Stimulated activated CD4-positive, alpha-beta T cell treated with anti-CD3 and anti-CD28 coated beads, Interleukin-12 subunit alpha, Interleukin-12 subunit beta, amount 100 ng/mL, for 48 hours (primary cell): Measurements from ENCODE around the gene CASKIN2.
"Not testable (repeated sequence)": the region's sequence is repeated elsewhere in the genome, so short reads cannot be mapped to it uniquely, and the experiment has no call there.

Experiments
- DNase-seq, 3 donors: peaks; one replicate each; pipeline ENCODE4 v3.0.0-alpha.2; 2020; ENCODE audit warnings: low read depth in 2 of 3, low spot score in 1 of 3

Gene CASKIN2

DNA sequence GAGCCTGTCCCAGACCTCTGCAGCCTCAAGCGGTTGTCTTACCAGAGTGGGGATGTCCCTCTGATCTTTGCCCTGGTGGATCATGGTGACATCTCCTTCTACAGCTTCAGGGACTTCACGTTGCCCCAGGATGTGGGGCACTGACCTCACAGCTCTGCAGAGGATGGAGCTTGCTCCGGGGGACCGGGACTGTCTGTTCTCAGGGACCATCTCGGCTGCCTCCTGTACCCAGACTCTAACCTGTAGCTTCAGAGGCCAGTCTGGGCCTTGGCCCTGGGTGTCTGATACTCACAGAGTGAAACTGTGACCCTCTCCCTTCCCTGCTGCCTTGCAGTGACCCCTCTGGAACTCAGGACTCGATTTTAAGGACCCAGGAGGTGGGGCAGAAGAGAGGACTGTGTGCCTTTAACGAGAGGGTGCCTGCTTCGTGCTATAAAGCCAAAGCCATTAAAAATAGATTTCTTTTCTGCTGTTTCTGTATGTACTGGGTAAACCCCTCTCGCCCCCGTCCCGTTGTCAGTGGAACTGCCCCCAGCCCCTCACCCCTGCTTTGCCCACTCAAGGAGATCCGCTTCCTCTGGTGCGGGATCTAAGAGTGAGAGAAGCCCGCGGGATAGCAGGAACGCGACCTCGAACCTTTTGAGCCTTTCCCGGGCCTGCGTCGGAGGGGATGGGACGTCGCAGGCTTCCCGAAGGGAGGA, 9.1 kb upstream of the CASKIN2 start:
- no peak for DNase-seq

DNA sequence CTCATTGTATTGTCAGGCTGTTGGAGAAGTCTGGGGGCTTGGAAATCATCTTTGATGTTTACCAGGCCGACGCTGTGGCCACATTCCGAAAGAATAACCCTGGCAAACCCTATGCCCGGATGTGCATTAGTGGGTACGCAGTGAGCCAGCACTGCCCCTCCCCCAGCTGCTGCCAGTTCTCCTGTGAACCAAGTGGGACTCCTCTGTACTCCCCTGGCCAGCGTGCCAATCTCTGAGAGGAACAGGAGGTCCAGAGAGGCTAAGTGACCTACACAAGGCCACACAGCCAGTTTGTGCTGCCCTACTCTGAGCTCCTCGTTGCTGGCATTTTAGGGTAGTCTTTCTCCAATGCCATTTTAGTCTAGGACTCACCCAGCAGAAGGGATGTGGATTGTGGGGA, 8.3 kb upstream of the CASKIN2 start:
- DNase-seq: no peak

DNA sequence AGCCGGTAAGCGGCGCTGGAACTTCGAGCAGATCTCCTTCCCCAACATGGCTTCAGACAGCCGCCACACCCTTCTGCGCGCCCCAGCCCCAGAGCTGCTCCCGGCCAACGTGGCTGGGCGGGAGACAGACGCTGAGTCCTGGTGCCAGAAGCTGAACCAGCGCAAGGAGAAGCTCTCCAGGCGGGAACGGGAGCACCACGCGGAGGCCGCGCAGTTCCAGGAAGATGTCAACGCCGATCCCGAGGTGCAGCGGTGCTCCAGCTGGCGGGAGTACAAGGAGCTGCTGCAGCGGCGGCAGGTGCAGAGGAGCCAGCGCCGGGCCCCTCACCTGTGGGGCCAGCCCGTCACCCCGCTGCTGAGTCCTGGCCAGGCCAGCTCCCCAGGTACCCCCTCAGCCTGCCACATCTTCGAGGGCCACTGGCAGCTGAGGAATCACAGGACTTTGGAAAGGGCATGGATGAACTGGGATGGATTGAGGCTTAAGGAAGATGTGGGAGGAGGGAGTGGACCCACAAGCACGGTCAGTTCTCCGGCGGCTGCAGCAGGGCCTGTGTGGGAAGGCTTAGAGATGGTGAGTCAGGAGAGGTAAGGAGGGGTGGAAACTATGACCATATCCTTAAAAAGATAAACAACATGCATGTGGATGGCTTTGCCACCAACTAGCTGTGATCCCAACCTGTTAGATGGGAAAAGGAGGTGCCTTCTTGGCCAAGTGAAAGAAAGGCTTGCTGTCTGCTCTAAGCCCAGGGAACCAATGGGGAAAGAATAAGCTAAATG, 6.8 kb upstream of the CASKIN2 start:
- DNase-seq: no peak

DNA sequence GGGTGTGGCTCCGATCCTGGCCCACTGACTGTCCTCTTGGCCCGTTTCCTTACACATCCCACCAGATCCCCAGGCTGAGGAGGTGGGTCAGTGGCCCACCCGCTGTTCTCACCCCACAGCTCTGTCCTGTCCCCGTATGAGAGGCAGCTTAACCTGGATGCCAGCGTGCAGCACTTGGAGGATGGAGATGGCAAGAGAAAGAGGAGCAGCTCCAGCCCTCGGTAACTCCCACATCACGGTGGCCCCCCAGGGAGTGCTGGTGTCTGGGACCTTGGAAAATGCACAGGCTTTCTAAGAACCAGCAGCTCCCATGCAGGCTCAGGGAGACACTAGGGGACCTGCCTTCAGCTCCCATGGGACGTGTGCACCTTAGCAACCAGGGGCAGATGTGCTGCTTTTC, 6.0 kb upstream of the CASKIN2 start:
- DNase-seq: no peak

DNA sequence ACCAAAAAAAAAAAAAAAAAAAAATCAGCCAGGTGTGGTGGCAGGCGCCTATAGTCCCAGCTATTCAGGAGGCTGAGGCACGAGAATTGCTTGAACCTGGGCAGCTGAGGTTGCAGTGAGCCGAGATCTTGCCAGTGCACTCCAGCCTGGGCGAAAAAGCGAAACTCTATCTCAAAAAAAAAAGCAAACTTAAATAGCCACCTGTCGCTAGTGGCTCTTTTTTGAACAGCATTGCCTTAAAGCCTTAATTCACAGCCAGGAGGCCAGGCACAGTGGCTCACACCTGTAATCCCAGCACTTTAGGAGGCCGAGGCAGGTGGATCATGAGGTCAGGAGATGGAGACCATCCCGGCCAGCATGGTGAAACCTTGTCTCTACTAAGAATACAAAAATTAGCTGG, 5.1 kb upstream of the CASKIN2 start:
- not testable (repeated sequence) for DNase-seq

DNA sequence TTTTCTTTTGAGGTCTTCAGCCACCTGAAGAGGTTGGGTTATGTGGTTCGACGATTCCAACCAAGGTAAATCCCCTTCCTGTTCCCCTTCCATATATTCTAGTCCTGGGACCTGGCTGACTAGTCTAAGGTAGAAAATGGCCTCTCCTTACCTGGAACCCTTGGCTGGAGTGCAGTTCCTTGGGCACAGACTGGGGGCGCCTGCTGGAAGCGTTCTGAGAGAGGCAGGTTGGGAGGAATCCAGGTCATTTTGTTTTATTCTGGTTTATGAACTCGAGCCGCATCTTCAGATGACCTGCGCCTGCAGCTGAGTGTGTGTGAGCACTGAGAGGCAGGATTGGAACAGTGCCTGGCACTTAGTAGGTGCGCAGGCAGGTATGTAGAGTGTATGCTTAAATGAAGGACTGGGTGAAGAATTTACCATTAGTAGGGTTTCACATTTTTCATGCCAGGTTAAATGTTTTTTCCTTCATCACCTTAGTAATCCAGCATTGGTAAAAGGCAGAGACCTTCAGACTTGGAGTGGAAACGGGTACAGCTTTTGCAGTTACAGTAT, 3.7 kb upstream of the CASKIN2 start:
- no peak for DNase-seq

DNA sequence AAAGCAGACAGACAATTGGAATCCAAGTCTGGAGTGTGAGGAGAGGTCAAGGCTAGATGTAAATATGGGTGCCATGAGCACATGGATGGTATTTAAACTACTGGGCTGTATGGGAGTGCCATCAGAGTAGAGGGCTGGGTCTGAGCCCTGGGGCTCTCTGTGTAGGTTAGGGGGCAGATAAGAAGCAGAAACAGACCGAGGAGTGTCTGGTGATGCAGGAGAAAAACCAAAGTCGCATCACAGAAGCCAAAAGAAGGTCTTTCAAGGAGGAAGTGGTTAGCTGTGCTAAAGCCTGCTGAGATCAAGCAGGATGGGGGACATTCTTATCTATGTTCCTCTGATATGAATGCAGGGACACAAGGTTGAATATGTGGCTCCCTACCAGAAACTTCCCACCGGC, 2.9 kb upstream of the CASKIN2 start:
- no peak for DNase-seq

DNA sequence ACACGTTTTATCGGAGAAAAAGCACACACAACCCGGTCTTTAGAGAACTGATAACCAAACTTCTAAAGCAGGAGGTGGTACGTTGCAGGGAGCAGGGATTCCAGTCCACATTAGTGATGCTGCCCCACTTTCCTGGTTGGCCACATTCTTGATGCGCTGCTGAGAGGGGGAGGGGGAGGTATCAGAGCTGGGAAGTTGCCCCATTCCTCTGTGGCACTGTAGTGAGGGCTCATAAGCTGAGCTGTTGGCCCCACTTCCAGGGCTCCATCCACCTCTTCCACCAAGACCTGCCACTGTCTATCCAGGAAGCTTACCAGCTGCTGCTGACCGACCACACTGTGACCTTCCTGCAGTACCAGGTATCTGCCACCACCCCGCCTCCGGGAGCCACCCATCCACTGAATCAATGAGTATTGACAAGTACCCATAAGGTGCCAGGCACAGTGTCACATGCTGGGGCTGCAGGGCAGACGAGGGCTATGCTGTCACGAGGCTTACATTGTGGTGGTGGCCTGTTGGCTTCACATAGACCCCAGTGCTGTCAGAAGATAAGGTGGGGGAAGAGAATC, 2.0 kb upstream of the CASKIN2 start:
- DNase-seq: peak in 1 of 3 donors; percentile 28

DNA sequence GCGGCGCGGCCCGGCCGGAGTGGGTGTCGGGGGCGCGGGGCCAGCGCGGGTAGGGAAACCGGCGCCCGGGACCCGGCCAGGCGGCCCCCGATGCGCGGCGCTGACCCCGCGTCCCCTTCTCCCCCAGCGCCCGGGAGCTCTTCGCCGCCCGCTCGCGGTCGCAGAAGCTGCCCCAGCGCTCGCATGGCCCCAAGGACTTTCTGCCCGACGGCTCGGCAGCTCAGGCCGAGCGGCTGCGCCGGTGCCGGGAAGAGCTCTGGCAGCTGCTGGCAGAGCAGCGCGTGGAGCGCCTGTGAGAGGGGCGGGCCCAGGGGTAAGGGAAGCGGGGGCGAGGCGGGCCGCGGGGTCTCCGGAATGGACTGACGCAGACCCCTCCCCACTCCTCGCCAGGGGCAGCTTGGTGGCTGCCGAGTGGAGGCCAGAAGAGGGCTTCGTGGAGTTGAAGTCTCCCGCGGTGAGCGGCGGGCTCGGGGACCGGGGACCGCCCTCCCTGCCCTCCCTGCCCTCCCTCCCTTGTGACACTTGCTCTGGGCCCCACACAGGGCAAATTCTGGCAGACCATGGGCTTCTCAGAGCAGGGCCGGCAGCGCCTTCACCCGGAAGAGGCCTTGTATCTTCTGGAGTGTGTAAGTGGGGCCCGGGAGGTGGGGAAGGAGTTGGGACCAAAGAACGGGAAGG, 1.4 kb upstream of the CASKIN2 start:
- DNase-seq: peak in 1 of 3 donors; percentile 31

DNA sequence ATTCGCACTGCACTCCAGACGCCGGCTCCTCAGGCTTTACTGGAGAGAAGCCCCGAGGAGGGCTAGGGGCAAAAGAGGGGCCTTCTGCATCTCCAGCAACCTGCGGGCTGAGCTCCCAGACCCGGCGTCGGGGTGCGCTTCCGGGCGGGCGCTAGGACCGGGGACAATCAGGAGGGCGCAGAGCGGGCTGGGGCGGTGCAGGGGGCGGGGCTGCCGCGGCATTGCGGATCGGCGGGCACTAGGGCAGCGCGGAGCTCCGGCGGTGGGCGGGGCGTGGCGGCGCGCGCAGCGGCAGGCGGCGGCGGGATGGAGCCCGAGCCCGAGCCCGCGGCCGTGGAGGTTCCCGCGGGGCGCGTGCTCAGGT, 900 bp upstream of the CASKIN2 start, which contains the start of gene TSEN54:
Gene TSEN54, plus strand, starts transcription at position 274 of the 364 bp plus-strand sequence. Its CDS starts 33 bp downstream, at position 307.
- DNase-seq: peak; percentile 91 to 97 (median 92)

DNA sequence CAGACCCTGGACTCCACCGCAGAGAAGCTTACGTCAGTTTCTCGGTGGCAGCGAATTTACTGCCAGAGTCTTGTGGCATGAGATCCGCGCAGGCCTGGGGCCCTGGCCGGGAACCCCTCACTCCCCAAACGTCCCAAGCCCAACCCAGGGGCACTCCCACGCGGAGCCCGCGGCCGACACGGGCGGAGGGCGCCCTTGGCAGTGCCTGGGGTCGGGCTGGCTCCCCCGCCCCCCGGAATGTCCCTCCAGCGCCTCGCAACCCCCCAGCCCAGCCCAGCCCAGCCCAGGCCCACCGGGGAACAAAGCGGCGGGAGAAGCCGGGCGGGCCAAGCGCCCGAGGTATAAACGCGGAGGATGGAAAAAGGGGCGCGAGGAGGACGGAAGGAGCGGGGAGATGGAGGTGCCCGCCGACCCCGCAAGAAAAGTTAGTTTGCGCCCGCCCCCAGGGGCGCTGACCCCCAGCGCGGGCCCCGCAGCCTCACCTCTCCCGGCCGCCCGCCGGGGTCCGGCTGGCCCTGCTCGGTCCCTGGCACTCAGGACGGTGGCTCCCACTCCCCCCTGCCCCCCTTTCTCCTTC, 330 bp downstream of the CASKIN2 start:
- no peak for DNase-seq

DNA sequence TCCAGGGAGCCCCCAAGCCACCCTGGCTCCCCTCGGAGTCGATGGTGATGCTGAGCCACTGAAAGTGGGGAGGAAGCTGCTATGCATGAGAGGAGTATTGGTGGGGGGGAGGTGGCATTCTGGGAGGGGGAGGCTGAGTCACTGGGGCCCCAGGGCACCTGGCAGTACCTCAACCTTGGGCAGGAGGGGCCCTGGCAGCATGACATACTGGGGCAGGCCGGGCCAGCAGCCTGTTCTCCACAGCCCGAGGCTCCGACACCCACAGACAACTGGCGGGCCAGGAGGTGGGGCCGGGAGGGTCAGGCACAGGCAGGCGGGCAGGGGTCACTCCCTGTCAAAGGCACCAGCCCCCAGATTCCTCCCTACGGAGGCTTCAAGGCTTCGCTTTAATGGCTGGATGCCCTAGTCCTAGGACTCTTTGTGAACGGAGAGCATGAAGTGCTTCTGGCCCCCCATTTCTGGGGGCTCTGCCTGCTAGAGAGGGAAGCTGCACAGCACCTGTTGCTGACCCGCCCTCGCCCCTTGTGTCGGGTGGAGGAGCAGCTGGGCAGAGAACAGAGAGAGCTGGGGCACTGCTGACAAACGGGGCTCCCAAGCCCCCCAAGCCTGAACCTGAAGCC, 928 bp downstream of the CASKIN2 start:
- DNase-seq: no peak

DNA sequence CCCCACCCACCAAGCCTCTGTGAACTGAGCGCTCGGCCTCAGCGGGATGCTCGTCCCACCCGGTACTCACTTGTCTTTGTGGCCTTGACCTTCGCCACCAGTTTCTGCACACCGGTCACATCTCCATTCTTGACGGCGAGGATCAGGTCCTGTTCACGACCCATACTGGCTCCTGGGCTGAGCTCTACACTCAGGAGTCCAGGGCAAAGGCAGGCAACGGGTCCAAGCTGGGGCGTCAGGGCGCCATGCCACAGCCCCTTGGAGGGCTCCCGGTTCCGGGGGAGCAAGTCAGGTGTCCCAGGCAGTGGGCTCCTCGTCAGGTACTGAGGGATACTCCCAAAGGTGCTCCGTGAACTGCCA, 1.7 kb downstream of the CASKIN2 start:
- no peak for DNase-seq

DNA sequence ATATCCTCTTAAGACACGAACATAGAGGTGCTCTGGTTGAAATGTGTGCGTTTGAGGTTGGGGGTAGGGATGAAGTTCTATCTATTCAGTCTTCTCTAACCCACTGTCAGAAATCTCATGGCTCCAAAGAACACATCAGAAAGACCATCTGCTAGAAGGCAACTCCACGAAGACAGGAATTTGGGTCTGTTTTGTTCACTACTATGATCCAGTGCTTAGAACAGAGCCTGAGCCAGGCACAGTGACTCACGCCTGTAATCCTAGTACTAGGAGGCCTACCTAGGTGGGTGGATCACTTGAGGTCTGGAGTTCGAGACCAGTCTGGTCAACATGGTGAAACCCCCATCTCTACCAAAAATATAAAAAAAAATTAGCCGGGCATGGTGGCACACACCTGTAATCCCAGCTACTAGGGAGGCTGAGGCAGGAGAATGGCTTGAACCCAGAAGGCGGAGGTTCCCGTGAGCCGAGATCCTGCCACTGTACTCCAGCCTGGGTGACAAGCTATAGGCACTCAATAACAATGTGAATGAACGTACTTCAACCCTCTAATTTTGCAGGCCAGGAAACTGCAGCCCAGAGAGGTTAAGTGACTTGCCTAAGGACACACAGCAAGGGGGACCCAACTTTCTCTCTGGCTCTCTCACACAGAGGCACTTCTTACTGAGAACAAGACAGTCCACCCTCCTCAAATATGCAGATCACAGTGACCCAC, 2.3 kb downstream of the CASKIN2 start:
- DNase-seq: no peak

DNA sequence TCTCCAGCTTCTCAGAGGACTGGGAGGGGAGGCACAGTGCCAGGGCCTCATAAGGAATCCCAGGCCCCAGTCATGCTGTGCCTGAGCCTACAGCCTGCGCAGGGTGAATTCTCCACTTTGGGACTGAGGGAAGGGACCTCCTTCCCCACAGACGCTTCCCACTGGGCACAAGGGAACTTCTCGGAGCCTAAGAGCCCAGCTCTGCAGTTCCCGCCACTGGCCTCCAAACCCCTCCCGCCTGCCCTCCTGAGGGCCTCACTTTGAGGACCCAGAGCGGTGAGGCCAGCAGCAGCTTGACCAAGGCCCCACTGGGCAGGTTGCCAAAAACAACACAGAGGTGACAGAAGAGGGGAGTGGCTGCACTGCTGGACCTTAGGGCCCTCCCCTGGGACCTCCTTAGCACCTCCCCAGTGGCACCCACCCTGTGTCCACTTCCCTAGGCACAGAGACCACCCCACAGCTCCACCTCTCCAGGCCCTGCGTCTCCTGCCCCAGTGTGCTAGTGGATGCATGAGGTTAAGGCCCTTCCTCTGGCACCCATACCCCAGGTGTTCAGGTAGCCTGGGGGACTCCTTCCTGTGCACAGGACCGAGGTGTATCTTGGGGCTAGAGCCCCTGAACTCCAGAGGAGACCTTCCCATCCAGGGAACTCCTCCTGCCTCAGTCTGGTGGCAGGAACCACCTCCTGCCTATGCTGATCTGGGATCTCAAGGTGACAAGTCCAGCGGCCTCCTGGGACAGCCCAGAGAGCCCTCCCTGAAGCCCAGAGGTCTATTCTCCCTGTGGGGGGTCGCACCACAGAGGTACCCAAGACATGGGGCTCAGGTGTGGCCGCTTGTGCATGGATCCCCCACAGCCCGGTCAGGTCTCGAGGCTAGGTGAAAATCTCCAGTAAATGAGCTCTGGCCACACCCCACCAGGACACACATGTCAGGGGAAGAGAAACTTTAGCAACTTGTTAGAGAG, 3.4 kb downstream of the CASKIN2 start:
- no peak for DNase-seq

DNA sequence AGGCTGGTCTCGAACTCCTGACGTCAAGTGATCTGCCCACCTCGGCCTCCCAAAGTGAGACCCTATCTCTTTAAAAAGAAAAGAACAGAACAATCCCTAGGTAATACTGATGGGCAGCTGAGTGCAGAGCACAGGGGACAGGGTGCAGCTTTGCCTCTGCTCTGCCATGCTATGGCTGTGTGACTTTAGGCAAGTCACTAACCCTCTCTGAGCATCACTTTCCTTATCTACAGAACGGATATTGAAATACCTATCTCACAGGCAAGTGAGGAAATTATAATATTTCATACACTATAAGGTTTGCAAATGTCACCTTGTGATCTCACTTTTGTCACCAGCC, 4.1 kb downstream of the CASKIN2 start:
- no peak for DNase-seq

DNA sequence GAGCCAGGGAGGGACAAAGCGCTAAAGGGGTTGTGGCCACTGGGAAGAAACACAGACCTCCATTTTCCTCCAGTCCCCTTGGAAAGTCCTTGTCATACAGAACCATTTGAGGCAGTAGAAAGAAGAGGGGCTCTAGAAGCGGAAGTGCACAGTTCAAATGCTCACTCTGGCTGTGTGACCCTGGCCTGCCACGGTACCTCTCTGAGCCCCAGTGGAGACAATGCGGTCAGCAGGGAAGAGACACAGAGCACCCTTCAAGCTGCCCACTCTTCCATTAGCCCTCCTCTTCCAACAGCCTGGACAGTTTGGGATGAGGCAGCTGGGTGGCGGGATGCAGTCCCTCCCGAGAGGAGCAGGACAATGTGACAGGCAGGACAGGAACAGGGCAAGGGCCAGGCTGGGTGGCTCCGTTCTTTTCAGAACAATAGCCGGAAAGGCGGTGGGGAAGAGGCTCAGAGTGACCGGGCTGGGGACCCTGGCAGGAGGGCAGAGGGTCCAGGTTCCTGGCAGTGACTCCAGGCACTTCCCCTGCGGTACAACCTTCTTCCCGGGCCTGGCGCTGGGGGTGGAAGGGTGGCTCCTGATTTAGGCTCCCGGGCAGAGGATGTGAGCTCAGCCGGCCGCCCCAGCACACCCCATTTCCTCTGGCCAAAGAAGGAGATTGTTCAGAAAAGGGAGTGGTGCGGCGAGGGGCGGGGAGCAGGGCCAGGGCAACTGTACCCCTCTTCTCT, 5.6 kb downstream of the CASKIN2 start:
- no peak for DNase-seq

DNA sequence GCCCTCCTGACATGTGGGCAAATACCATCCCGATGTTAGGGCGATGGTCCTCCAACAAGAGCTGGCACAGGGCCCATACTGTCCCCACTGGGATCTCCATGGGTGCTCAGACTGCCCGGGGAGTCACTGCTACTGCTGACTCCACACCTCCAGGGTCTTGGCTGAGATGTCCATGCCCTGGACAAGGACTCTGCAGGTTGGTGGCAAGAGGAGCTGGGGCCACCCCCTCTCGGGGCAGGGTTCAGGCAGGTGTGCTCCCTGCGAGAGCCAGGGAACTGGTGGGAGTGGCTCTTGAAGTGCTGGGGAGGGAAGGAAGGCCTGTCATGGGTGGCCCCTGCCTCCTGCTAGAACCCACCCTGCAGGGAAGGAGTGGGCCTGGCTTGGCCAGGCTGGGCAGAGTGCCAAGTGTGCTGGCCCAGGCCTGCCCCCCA, 6.4 kb downstream of the CASKIN2 start:
- DNase-seq: no peak
